Duodenal mucosa (tissue), 2 donors: ENCODE measurements around the gene RYR3.

Source experiments
- H3K27ac ChIP-seq: one replicate; pipeline ENCODE4 v1.7.0; 2013; ENCODE audit warnings: low read depth, low read length
- H3K27me3 ChIP-seq, 2 donors: one replicate each; pipeline ENCODE4 v1.7.0; 2013; ENCODE audit warnings: low read length in 2 of 2, control low read depth in 1 of 2; ENCODE audit not compliant: insufficient read depth in 2 of 2, control insufficient read depth in 1 of 2
- H3K36me3 ChIP-seq, 2 donors: one replicate each; pipeline ENCODE4 v1.7.0; 2013; ENCODE audit warnings: low read length in 2 of 2, control low read depth in 1 of 2; ENCODE audit not compliant: insufficient read depth in 2 of 2, control insufficient read depth in 1 of 2
- H3K4me1 ChIP-seq, 2 donors: one replicate each; pipeline ENCODE4 v1.7.0; 2013; ENCODE audit warnings: low read length in 2 of 2, control low read depth in 1 of 2; ENCODE audit not compliant: insufficient read depth in 2 of 2, control insufficient read depth in 1 of 2
- H3K4me3 ChIP-seq, 2 donors: one replicate each; pipeline ENCODE4 v1.7.0; 2013; ENCODE audit warnings: low read length in 2 of 2, low read depth in 1 of 2
- H3K9ac ChIP-seq, 2 donors: one replicate each; pipeline ENCODE4 v1.7.0; 2013; ENCODE audit warnings: low read length in 2 of 2, low read depth in 1 of 2
- H3K9me3 ChIP-seq, 2 donors: one replicate each; pipeline ENCODE4 v1.7.0; 2013; ENCODE audit warnings: low read length in 2 of 2, control low read depth in 1 of 2; ENCODE audit not compliant: control insufficient read depth in 1 of 2

The RYR3 gene

DNA sequence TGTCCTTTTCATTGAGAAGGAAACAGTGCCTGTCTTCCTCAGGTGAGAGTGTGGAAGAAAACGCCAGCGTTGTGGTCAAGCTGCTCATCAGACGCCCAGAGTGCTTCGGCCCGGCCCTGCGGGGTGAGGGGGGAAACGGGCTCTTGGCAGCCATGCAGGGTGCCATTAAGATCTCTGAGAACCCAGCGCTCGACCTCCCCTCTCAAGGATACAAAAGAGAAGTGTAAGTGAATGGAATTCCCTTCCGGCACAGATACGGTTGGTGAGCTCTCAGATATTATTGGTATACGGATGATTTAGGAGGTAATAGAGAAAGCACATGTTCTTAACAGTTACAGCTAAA is 411.9 kb downstream of the RYR3 start:
- Histone ChIP-seq H3K27me3 (no peaks in the 10 kb centered on the region), H3K4me3 (no peak overlapping the region), H3K9me3 (no peaks in the 10 kb centered on the region)

GRCh38 chr15:33724321-33725036 is 413.7 kb downstream of the RYR3 start:
- Histone ChIP-seq H3K36me3 (no peaks in the 10 kb centered on the region), H3K4me3 (no peak overlapping the region), H3K9ac (no peak overlapping the region), H3K27ac (no peak overlapping the region), H3K9me3 (no peaks in the 10 kb centered on the region), H3K4me1 (no peaks in the 10 kb centered on the region), H3K27me3 (no peaks in the 10 kb centered on the region)

More for the DNA sequence above, 411.9 kb downstream of the RYR3 start:
- H3K9ac ChIP-seq = no peak overlapping the region
- H3K4me1 ChIP-seq = no peaks in the 10 kb centered on the region
- no peak overlapping the region for H3K27ac ChIP-seq
- no peaks in the 10 kb centered on the region for H3K36me3 ChIP-seq

GRCh38 chr15:33729653-33730052 is 418.9 kb downstream of the RYR3 start:
- no peaks in the 10 kb centered on the region for H3K4me1 ChIP-seq
- no peak overlapping the region for H3K4me3 ChIP-seq
- H3K9ac ChIP-seq = no peak overlapping the region
- no peak overlapping the region for H3K27ac ChIP-seq
- no peaks in the 10 kb centered on the region for H3K27me3 ChIP-seq
- H3K9me3 ChIP-seq = no peaks in the 10 kb centered on the region
- H3K36me3 ChIP-seq = no peaks in the 10 kb centered on the region

DNA sequence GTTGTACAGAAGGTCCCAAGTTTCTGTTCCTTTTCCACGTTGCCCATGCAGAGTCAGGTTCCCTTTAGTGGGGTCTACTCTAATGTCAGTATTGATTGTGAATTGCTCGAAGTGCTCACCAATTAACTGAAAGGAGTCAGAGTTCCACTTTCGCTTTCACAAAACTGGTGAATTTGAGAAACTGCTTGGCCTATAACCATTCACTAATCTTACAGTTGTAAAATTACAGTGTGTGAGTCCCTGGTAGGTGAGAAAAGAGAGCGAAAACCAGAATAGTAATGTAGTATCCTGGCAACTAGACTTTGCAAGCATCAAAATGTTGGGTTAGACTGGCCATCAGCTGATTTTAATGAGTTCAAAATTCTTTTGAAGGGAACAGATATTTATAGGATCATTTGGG is 420.0 kb downstream of the RYR3 start:
- no peaks in the 10 kb centered on the region for H3K36me3 ChIP-seq
- no peak overlapping the region for H3K27ac ChIP-seq
- H3K4me3 ChIP-seq = no peak overlapping the region
- no peaks in the 10 kb centered on the region for H3K27me3 ChIP-seq
- no peaks in the 10 kb centered on the region for H3K9me3 ChIP-seq
- no peaks in the 10 kb centered on the region for H3K4me1 ChIP-seq
- H3K9ac ChIP-seq = no peak overlapping the region

GRCh38 chr15:33735143-33735542 is 424.4 kb downstream of the RYR3 start:
- Histone ChIP-seq H3K36me3 (no peaks in the 10 kb centered on the region), H3K9ac (no peak overlapping the region), H3K27me3 (no peaks in the 10 kb centered on the region), H3K27ac (no peak overlapping the region), H3K9me3 (no peaks in the 10 kb centered on the region), H3K4me1 (no peaks in the 10 kb centered on the region), H3K4me3 (no peak overlapping the region)

- Histone ChIP-seq H3K27ac (no peak overlapping the region), H3K9me3 (no peaks in the 10 kb centered on the region), H3K27me3 (no peaks in the 10 kb centered on the region), H3K9ac (no peak overlapping the region), H3K36me3 (no peaks in the 10 kb centered on the region), H3K4me3 (no peak overlapping the region), H3K4me1 (no peaks in the 10 kb centered on the region)
Measured at GRCh38 chr15:33735637-33736247, 425.0 kb downstream of the RYR3 start.

GRCh38 chr15:33737687-33738601 is 427.2 kb downstream of the RYR3 start:
- no peaks in the 10 kb centered on the region for H3K4me1 ChIP-seq
- H3K27ac ChIP-seq = no peak overlapping the region
- no peak overlapping the region for H3K4me3 ChIP-seq

DNA sequence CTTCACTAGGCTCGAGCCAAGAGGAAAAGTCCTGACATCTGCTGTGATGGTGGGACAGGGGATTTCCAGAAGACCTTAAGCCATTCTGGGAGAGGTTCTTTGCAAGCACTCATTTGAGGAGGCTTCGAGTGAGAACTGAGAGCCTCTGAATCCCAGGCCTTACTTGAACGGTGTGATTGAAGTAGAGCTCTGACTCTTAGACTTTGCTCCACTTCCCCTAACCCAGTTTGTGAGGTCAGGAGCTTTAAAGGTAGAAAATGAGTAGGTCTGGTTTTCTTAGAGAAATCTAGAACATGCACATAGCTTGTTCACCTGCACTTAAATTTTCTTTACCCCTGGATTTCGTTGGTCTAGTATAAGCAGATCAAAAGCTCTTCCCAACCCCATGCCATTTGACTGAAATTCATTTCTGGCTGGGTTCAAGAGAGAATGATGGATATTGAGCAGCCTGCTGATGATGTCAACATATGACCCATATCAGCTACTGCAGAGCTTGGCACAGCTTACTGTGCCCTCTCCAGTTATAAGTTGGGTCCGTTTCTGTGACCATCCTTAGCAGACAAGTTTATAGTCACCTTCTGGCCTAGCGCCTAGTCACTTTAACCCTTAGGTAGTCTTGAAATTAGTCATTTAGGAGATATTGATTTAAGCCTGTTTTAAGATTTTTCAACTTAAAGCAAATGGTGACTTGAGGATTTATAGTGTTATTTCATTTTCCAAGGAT is 428.3 kb downstream of the RYR3 start:
- H3K9me3 ChIP-seq = no peaks in the 10 kb centered on the region
- no peak overlapping the region for H3K27ac ChIP-seq
- no peaks in the 10 kb centered on the region for H3K36me3 ChIP-seq
- no peaks in the 10 kb centered on the region for H3K4me1 ChIP-seq
- H3K27me3 ChIP-seq = no peaks in the 10 kb centered on the region
- H3K9ac ChIP-seq = no peak overlapping the region
- no peak overlapping the region for H3K4me3 ChIP-seq

More at GRCh38 chr15:33737687-33738601, 427.2 kb downstream of the RYR3 start:
- no peak overlapping the region for H3K9ac ChIP-seq
- no peaks in the 10 kb centered on the region for H3K9me3 ChIP-seq
- no peaks in the 10 kb centered on the region for H3K36me3 ChIP-seq
- no peaks in the 10 kb centered on the region for H3K27me3 ChIP-seq

GRCh38 chr15:33742306-33742705 is 431.5 kb downstream of the RYR3 start:
- no peaks in the 10 kb centered on the region for H3K9me3 ChIP-seq
- no peak overlapping the region for H3K4me3 ChIP-seq
- H3K4me1 ChIP-seq = no peaks in the 10 kb centered on the region
- no peaks in the 10 kb centered on the region for H3K36me3 ChIP-seq
- no peak overlapping the region for H3K9ac ChIP-seq
- no peaks in the 10 kb centered on the region for H3K27me3 ChIP-seq
- H3K27ac ChIP-seq = no peak overlapping the region
